CD14-positive monocyte (primary cell): Measurements from ENCODE around the gene TUBA1A. TPM values are rescaled to one million over a fixed set of nuclear protein-coding genes. Genes with fewer than 3 reads are reported as not detected.
"Not testable (repeated sequence)": the region's sequence is repeated elsewhere in the genome, so short reads cannot be mapped to it uniquely, and the experiment has no call there.

Experiments
- DNase-seq, 3 donors: peaks; one replicate each; pipeline ENCODE4 v3.0.0-alpha.2; 2011 to 2022
- H2AFZ ChIP-seq: 2 replicates; pipeline ENCODE4 v1.6.0; 2012; ENCODE audit warnings: mild to moderate bottlenecking, low read depth, low read length, inconsistent platforms; ENCODE audit not compliant: insufficient read depth, poor library complexity, severe bottlenecking
- H3K27ac ChIP-seq, 2 donors: 1 replicate in 1 of 2; 2 replicates in 1 of 2; pipeline ENCODE4 v1.5.1; 2012 to 2013; ENCODE audit warnings: low read length in 2 of 2, control low read depth in 1 of 2, inconsistent platforms in 1 of 2, low read depth in 1 of 2, mild to moderate bottlenecking in 1 of 2
- H3K27me3 ChIP-seq, 2 donors: one replicate each; pipeline versions ENCODE4 v1.6.0 to v1.6.1; 2011 to 2013; ENCODE audit warnings: low read length in 2 of 2; ENCODE audit not compliant: control insufficient read depth in 2 of 2, insufficient read depth in 2 of 2
- H3K36me3 ChIP-seq, 2 donors: replicated peaks in 1 of 2; 1 replicate in 1 of 2; 2 replicates in 1 of 2; pipeline versions ENCODE4 v1.5.1 to v1.6.1; 2012 to 2013; ENCODE audit warnings: low read length in 2 of 2, control low read depth in 1 of 2, inconsistent platforms in 1 of 2, mild to moderate bottlenecking in 1 of 2; ENCODE audit not compliant: insufficient read depth in 2 of 2, control insufficient read depth in 1 of 2
- H3K4me1 ChIP-seq, 2 donors: 1 replicate in 1 of 2; 2 replicates in 1 of 2; pipeline versions ENCODE4 v1.5.1 to v1.6.1; 2012 to 2013; ENCODE audit warnings: low read length in 2 of 2, control low read depth in 1 of 2, inconsistent platforms in 1 of 2, mild to moderate bottlenecking in 1 of 2, moderate library complexity in 1 of 2; ENCODE audit not compliant: insufficient read depth in 2 of 2, control insufficient read depth in 1 of 2
- H3K4me2 ChIP-seq: replicated peaks from 2 replicates; pipeline ENCODE3; 2012; ENCODE audit warnings: low read length, moderate library complexity, mild to moderate bottlenecking; ENCODE audit not compliant: poor library complexity, severe bottlenecking; ENCODE audit errors: extremely low read depth
- H3K4me3 ChIP-seq, 3 experiments: fragments of 200-600 bp in 1 of 3; sonication (generic) in 1 of 3; replicated peaks in 1 of 3; 1 replicate in 2 of 3; 2 replicates in 1 of 3; pipeline ENCODE4 v1.5.1; 2011 to 2013; ENCODE audit warnings: low read length in 3 of 3, mild to moderate bottlenecking in 3 of 3, control low read depth in 2 of 3, low read depth in 2 of 3, inconsistent platforms in 1 of 3, moderate library complexity in 1 of 3
- H3K79me2 ChIP-seq: 2 replicates; pipeline ENCODE4 v1.6.0; 2012; ENCODE audit warnings: mild to moderate bottlenecking, control low read depth, inconsistent platforms, low read length, moderate library complexity; ENCODE audit not compliant: insufficient read depth
- H3K9ac ChIP-seq: 2 replicates; pipeline ENCODE4 v1.6.0; 2017; ENCODE audit warnings: low read length, mild to moderate bottlenecking; ENCODE audit not compliant: insufficient read depth, poor library complexity, severe bottlenecking
- H3K9me3 ChIP-seq, 2 donors: replicated peaks in 1 of 2; 1 replicate in 1 of 2; 2 replicates in 1 of 2; pipeline versions ENCODE4 v1.5.1 to v1.6.1; 2012 to 2013; ENCODE audit warnings: low read length in 2 of 2, control low read depth in 1 of 2; ENCODE audit not compliant: control insufficient read depth in 1 of 2, insufficient read depth in 1 of 2
- H4K20me1 ChIP-seq: 2 replicates; pipeline ENCODE4 v1.6.0; 2012; ENCODE audit warnings: mild to moderate bottlenecking, low read length, control low read depth, moderate library complexity; ENCODE audit not compliant: insufficient read depth
- H3K27ac Mint-ChIP-seq, 7 donors: one replicate each; pipeline ENCODE4 v1.8.0; 2020; ENCODE audit warnings: mild to moderate bottlenecking in 7 of 7, mixed read lengths in 7 of 7, moderate library complexity in 6 of 7, inconsistent platforms in 2 of 7
- H3K27me3 Mint-ChIP-seq, 3 donors: one replicate each; pipeline ENCODE4 v1.8.0; 2021 to 2022; ENCODE audit warnings: low read depth in 3 of 3, mild to moderate bottlenecking in 3 of 3, mixed read lengths in 3 of 3, moderate library complexity in 3 of 3, inconsistent platforms in 1 of 3
- H3K36me3 Mint-ChIP-seq, 2 donors: one replicate each; pipeline ENCODE4 v1.8.0; 2020; ENCODE audit warnings: mixed read lengths in 2 of 2, inconsistent platforms in 1 of 2, mild to moderate bottlenecking in 1 of 2
- H3K4me1 Mint-ChIP-seq: one replicate; pipeline ENCODE4 v1.8.0; 2020; ENCODE audit warnings: mild to moderate bottlenecking, mixed read lengths
- H3K4me3 Mint-ChIP-seq, 2 donors: one replicate each; pipeline ENCODE4 v1.8.0; 2020; ENCODE audit warnings: mild to moderate bottlenecking in 2 of 2, mixed read lengths in 2 of 2, moderate library complexity in 1 of 2
- H3K9me3 Mint-ChIP-seq, 7 donors: one replicate each; pipeline ENCODE4 v1.8.0; 2020 to 2022; ENCODE audit warnings: mixed read lengths in 7 of 7, mild to moderate bottlenecking in 6 of 7, moderate library complexity in 6 of 7, inconsistent platforms in 2 of 7
- CTCF ChIP-seq: fragments of 200-600 bp; IDR thresholded peaks from one replicate; pipeline ENCODE4 v1.8.0; 2022; ENCODE audit warnings: antibody characterized with exemption, mild to moderate bottlenecking
- WGBS: methylation state at CpG from one replicate; pipeline ENCODE4 v1.1.5; 2013; ENCODE audit warnings: missing lambda C conversion rate; ENCODE audit not compliant: insufficient coverage; 5-methylcytosine and 5-hydroxymethylcytosine counted together
- intact Hi-C, 2 donors: fragments of 100-400 bp; cut with micrococcal nuclease; formaldehyde crosslinking; loops; one replicate each; pipeline versions ENCODE4 v1.15.0 to v1.15.1; 2023
- polyA plus RNA-seq, 3 donors: library from polyadenylated mRNA; depleted of rRNA in 1 of 3; unstranded in 2 of 3; stranded (reverse) in 1 of 3; fragments of 300-500 nt in 2 of 3; fragments of >200 nt in 1 of 3; fragmentation: Illumina TruSeq in 2 of 3; gene quantifications; 1 replicate in 2 of 3; 2 replicates in 1 of 3; pipeline ENCODE4 v1.2.3, GENCODE V29; 2012 to 2021

The TUBA1A gene
- polyA plus RNA-seq, 3 donors: 859 to 1,779 (median 946) TPM

- intact Hi-C loops: no loop called here
- Histone ChIP-seq H3K36me3 (no peaks in the 10 kb centered on the region), H2AFZ (no peak overlapping the region), H3K9me3 (no peaks in the 10 kb centered on the region), H3K79me2 (no peaks in the 10 kb centered on the region), H3K4me3 (no peak overlapping the region), H3K9ac (no peak overlapping the region), H4K20me1 (no peaks in the 10 kb centered on the region), H3K4me1 (peaks cover 2 to 3% of the 10 kb centered on the region in 2 donors), H3K4me2 (no peak overlapping the region), H3K27ac (no peak overlapping the region), H3K27me3 (no peaks in the 10 kb centered on the region)
- no peak for TF ChIP-seq CTCF
- H3K27ac Mint-ChIP-seq: no peak overlapping the region
- peaks cover 0 to 1% (median 0%) of the 10 kb centered on the region in 7 donors for H3K9me3 Mint-ChIP-seq
- no peak overlapping the region for H3K4me3 Mint-ChIP-seq
- H3K4me1 Mint-ChIP-seq: peaks cover 11% of the 10 kb centered on the region
- DNase-seq: no peak
- peaks cover 0 to 4% (median 2%) of the 10 kb centered on the region in 3 donors for H3K27me3 Mint-ChIP-seq
- H3K36me3 Mint-ChIP-seq: no peaks in the 10 kb centered on the region
Observed at GRCh38 chr12:49170924-49171323, 18.0 kb downstream of the TUBA1A start.

- Histone ChIP-seq H3K27ac (no peak overlapping the region), H3K4me1 (peaks cover 29 to 35% of the 10 kb centered on the region in 2 donors), H3K9me3 (no peaks in the 10 kb centered on the region), H3K79me2 (no peaks in the 10 kb centered on the region), H2AFZ (no peak overlapping the region), H4K20me1 (no peaks in the 10 kb centered on the region), H3K4me3 (no peak overlapping the region), H3K36me3 (no peaks in the 10 kb centered on the region), H3K27me3 (no peaks in the 10 kb centered on the region), H3K9ac (no peak overlapping the region), H3K4me2 (no peak overlapping the region)
- Mint-ChIP-seq H3K4me1 (peaks cover 43% of the 10 kb centered on the region), H3K9me3 (peaks cover 0 to 1% (median 0%) of the 10 kb centered on the region in 7 donors), H3K4me3 (no peak overlapping the region), H3K36me3 (no peaks in the 10 kb centered on the region), H3K27me3 (peaks cover 0 to 2% (median 0%) of the 10 kb centered on the region in 3 donors), H3K27ac (no peak overlapping the region)
- 91% methylated on average over 1 of the region's 2 CpGs for WGBS
- intact Hi-C loops: no loop called here
- no peak for TF ChIP-seq CTCF
- no peak for DNase-seq
Observed at GRCh38 chr12:49165114-49165513, 23.8 kb downstream of the TUBA1A start.

- Histone ChIP-seq H3K4me1 (peaks cover 31 to 37% of the 10 kb centered on the region in 2 donors), H3K4me2 (peak overlapping the region; percentile 61), H3K27ac (peak overlapping the region in 1 of 2 donors; percentile 83), H3K4me3 (peak overlapping the region in 1 of 3 experiments; percentile 51)
- H3K27ac Mint-ChIP-seq: peak overlapping the region; percentile 47 to 98 (median 96)
- H3K79me2 ChIP-seq, H2AFZ ChIP-seq, H3K27me3 Mint-ChIP-seq, H3K9me3 Mint-ChIP-seq, H3K36me3 ChIP-seq, H3K36me3 Mint-ChIP-seq, intact Hi-C loops, DNase-seq, H3K9ac ChIP-seq, H3K4me3 Mint-ChIP-seq, H3K9me3 ChIP-seq, H3K27me3 ChIP-seq, H4K20me1 ChIP-seq: not testable (repeated sequence)
- H3K4me1 Mint-ChIP-seq: peaks cover 37% of the 10 kb centered on the region
- no CpG with 5 or more reads among the region's 4 CpGs for WGBS
Observed at GRCh38 chr12:49161901-49162300, 27.0 kb downstream of the TUBA1A start.
